ENCODE data around the gene HNF4A. TPM values are rescaled to one million over a fixed set of nuclear protein-coding genes. Genes with fewer than 3 reads are reported as not detected.

The HNF4A gene
- total and polyA plus RNA-seq, 2 donors (not counting 1 experiment from before 2014, with no cell fraction given): not detected

DNA sequence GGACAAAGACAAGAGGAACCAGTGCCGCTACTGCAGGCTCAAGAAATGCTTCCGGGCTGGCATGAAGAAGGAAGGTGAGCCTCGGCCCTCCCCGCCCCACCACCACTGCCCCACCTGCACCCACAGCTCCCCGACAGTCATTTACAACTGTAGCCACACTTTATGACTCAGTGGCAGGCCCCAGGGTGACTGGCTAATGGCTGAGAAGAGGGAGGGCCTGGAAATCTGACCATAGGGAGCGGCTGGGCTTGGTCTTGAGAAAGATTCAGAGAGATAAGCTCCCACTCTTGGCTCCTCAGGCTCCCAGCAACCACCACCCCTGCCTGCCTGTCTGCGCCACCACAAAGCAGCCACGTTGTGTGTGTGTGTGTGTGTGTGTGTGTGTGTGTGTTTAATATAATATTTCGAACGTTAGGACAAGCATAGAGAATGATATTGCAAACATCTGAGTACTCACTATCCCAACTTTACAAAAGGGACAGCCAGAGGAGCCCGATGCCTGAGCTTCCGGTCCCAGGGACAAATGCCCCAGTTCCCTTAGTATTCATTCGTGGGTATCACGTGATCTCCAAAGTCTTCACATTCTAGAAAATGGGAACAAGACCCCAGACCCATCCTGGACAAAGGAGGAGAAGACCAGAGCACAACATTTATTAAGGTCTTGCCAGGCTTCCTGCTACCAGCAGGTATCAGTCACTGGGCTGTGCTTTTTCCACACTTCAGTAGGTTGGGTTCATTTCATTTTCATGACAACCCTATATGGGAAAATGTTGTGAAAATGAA is 52.1 kb downstream of the HNF4A start:
- ChIA-PET POLR2A (no interaction called here), CTCF (no interaction called here)
- H3K9me3 ChIP-seq (ENCODE audit: control extremely low read depth in 1 of 3, control insufficient read depth in 2 of 3, insufficient read depth in 1 of 3, low read length in 2 of 3): no peaks in the 10 kb centered on the region
- no peaks in the 10 kb centered on the region for H3K79me2 ChIP-seq (ENCODE audit: control insufficient read depth, insufficient read depth, low read length)
- no peak overlapping the region for H3K4me3 ChIP-seq (ENCODE audit: control extremely low read depth in 1 of 5, extremely low read depth in 1 of 5, insufficient read depth in 1 of 5, low read depth in 2 of 5, low read length in 4 of 5)
- H3K27ac ChIP-seq (ENCODE audit: low read length in 2 of 2): no peak overlapping the region
- peaks cover 0 to 6% (median 0%) of the 10 kb centered on the region in 4 experiments for H3K27me3 ChIP-seq (replicated peaks in 1 of 4; ENCODE audit: control extremely low read depth in 1 of 4, control insufficient read depth in 3 of 4, insufficient read depth in 4 of 4, low read length in 3 of 4)
- H3K36me3 ChIP-seq (replicated peaks in 1 of 2; ENCODE audit: control extremely low read depth in 1 of 2, control insufficient read depth in 1 of 2, extremely low read depth in 1 of 2, insufficient read depth in 2 of 2, low read length in 1 of 2): no peaks in the 10 kb centered on the region
- H3K4me2 ChIP-seq (replicated peaks; ENCODE audit: low read depth, low read length, poor library complexity, severe bottlenecking): no peak overlapping the region
- H3K4me1 ChIP-seq (ENCODE audit: control insufficient read depth in 2 of 2, insufficient read depth in 2 of 2, low read length in 2 of 2): no peaks in the 10 kb centered on the region
- H2AFZ ChIP-seq (ENCODE audit: insufficient read depth, low read depth, low read length, poor library complexity, severe bottlenecking): no peak overlapping the region
- no peak overlapping the region for H3K9ac ChIP-seq (ENCODE audit: low read length)
- no peak overlapping the region for H3K4me3 Mint-ChIP-seq
- no peaks in the 10 kb centered on the region for H3K4me1 Mint-ChIP-seq
- H3K27me3 Mint-ChIP-seq: peaks cover 16% of the 10 kb centered on the region
- WGBS (ENCODE audit: insufficient coverage): 91% methylated on average over 4 of the region's 14 CpGs
- H3K27ac Mint-ChIP-seq: no peak overlapping the region
- ATAC-seq (ENCODE audit: low read depth) (no peak), DNase-seq (no peak)
- no peaks in the 10 kb centered on the region for H4K20me1 ChIP-seq (ENCODE audit: control insufficient read depth, insufficient read depth, low read length, poor library complexity, severe bottlenecking)
- intact Hi-C loops (cut with micrococcal nuclease): no loop called here
- H3K9me3 Mint-ChIP-seq (ENCODE audit: insufficient read depth): no peaks in the 10 kb centered on the region
- TF ChIP-seq, protein P1, sequence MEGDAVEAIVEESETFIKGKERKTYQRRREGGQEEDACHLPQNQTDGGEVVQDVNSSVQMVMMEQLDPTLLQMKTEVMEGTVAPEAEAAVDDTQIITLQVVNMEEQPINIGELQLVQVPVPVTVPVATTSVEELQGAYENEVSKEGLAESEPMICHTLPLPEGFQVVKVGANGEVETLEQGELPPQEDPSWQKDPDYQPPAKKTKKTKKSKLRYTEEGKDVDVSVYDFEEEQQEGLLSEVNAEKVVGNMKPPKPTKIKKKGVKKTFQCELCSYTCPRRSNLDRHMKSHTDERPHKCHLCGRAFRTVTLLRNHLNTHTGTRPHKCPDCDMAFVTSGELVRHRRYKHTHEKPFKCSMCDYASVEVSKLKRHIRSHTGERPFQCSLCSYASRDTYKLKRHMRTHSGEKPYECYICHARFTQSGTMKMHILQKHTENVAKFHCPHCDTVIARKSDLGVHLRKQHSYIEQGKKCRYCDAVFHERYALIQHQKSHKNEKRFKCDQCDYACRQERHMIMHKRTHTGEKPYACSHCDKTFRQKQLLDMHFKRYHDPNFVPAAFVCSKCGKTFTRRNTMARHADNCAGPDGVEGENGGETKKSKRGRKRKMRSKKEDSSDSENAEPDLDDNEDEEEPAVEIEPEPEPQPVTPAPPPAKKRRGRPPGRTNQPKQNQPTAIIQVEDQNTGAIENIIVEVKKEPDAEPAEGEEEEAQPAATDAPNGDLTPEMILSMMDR (IDR thresholded peaks at IDR 0.05): no peak
- TF ChIP-seq EZH2 (IDR thresholded peaks at IDR 0.05; ENCODE audit: borderline replicate concordance, insufficient read depth, low read depth, low read length, poor library complexity, severe bottlenecking): no peak

DNA sequence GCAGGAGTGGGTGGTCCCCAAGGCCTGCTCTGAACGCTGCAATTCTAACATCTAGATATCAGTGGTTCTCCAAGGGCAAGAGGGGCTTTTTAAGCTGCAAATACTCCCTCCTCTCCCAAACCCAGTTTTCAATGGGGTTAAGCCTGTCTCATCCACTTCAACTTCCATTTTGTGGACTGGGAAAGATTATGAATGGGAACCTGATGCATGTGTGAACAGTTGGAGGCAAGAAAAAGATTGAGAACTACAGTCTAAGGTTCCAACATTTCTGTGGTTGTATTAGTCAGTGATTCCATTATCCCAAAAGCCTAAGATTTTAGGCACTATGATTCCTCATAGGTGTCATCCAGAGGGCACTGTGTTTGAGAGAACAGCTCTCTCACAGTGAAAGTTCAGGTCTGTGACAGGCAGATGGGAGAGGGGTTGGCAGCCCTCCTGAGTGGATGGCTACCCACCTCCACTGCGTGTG is 53.7 kb downstream of the HNF4A start:
- Histone ChIP-seq H3K4me2 (replicated peaks; ENCODE audit: low read depth, low read length, poor library complexity, severe bottlenecking) (no peak overlapping the region), H3K36me3 (replicated peaks in 1 of 2; ENCODE audit: control extremely low read depth in 1 of 2, control insufficient read depth in 1 of 2, extremely low read depth in 1 of 2, insufficient read depth in 2 of 2, low read length in 1 of 2) (no peaks in the 10 kb centered on the region), H3K79me2 (ENCODE audit: control insufficient read depth, insufficient read depth, low read length) (no peaks in the 10 kb centered on the region), H4K20me1 (ENCODE audit: control insufficient read depth, insufficient read depth, low read length, poor library complexity, severe bottlenecking) (no peaks in the 10 kb centered on the region), H3K4me3 (ENCODE audit: control extremely low read depth in 1 of 5, extremely low read depth in 1 of 5, insufficient read depth in 1 of 5, low read depth in 2 of 5, low read length in 4 of 5) (no peak overlapping the region), H3K4me1 (ENCODE audit: control insufficient read depth in 2 of 2, insufficient read depth in 2 of 2, low read length in 2 of 2) (no peaks in the 10 kb centered on the region), H3K27ac (ENCODE audit: low read length in 2 of 2) (no peak overlapping the region), H3K9me3 (ENCODE audit: control extremely low read depth in 1 of 3, control insufficient read depth in 2 of 3, insufficient read depth in 1 of 3, low read length in 2 of 3) (no peaks in the 10 kb centered on the region), H3K9ac (ENCODE audit: low read length) (no peak overlapping the region), H3K27me3 (replicated peaks in 1 of 4; ENCODE audit: control extremely low read depth in 1 of 4, control insufficient read depth in 3 of 4, insufficient read depth in 4 of 4, low read length in 3 of 4) (peaks cover 0 to 12% (median 0%) of the 10 kb centered on the region in 4 experiments), H2AFZ (ENCODE audit: insufficient read depth, low read depth, low read length, poor library complexity, severe bottlenecking) (no peak overlapping the region)
- POLR2A ChIA-PET: no interaction called here
- no peaks in the 10 kb centered on the region for H3K9me3 Mint-ChIP-seq (ENCODE audit: insufficient read depth)
- no peak overlapping the region for H3K4me3 Mint-ChIP-seq
- intact Hi-C loops (cut with micrococcal nuclease): no loop called here
- no peak overlapping the region for H3K27ac Mint-ChIP-seq
- no peak for TF ChIP-seq EZH2 (IDR thresholded peaks at IDR 0.05; ENCODE audit: borderline replicate concordance, insufficient read depth, low read depth, low read length, poor library complexity, severe bottlenecking)
- TF ChIP-seq, protein P1 (IDR thresholded peaks at IDR 0.05): no peak
- DNase-seq (no peak), ATAC-seq (ENCODE audit: low read depth) (no peak)
- no CpG with 5 or more reads among the region's 2 CpGs for WGBS (ENCODE audit: insufficient coverage)
- no peaks in the 10 kb centered on the region for H3K4me1 Mint-ChIP-seq
- peaks cover 16% of the 10 kb centered on the region for H3K27me3 Mint-ChIP-seq
- CTCF ChIA-PET: no interaction called here

Data from B cell (primary cell).